ENCODE measurements around the gene FOXJ1.

FOXJ1 gene

GRCh38 chr17:76090517-76091129, 50.4 kb downstream of the FOXJ1 start:
- no peak for DNase-seq

DNA sequence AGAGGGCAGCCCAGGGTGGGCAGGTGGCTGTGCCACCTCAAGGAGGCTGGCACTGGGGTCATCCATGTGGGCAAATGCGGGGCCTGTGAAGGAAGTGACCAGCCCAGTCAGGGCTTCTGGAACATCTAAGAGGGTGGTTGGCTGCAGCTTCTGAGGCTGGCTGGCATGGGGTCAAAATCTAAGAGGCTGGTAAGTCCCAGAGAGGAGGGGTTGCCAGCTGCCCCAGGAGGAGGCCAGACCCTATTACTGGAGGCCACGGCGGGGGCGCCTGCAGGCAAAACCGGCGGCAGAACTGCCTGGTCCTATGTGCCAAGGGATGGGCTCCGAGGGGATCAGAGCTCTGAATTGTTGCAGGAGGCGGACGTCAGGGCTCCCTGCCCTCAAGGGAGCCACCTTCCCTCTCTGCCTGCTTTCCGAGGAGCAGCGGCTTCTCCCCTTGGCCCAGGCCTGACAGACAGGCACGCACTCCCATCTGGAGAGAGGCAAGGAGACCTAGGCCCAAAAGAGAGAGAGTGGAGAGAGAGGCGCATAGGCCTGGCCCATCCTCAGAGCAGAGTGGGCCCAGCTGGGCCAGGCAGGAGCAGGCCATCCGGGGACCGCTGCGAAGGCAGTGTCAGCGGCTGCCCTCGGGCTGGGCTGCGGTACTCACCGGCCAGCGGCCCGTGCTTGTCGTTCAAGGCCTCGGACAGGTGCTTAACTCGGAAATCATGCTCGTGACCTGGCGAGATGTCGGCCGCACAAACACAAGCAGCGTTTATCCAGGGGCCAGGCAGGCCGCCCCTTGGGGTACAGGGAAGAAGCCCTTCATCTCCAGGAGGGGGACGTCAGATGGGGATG, 51.1 kb downstream of the FOXJ1 start:
- no peak for DNase-seq

DNA sequence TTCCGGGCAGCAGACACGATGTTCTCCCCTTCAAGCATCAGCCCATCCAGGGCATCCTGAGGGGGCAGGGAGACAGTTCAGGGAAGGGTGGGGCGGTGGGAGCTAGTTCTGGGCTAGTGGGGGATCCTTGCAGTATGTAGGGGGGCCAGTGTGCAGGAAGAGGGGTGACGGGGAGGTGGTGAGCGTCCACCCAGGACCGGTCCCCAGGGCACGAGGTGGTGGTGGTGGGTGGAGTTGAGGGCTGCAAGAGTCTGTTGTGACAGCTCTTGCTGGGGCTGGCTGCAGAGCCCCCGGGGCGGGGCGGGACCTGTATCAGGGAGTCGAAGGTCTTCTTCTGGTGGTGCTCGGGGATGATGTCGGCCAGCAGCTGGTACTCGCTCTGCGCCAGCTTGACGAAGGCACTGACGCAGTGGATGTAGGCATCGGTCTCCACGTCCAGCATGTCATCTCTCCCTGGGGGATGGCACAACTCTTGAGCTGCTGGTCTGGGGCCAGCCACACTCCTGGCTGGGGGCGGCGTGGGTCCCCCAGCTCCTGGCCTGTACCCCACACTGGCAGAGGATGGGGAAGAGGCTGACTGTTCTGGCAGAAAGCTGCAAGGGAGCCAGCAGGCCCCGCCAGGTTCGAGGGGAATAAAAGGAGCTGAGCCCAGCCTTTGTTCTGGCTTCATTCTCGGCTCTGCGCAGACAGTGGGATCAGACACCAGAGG, 52.0 kb downstream of the FOXJ1 start:
- no peak for DNase-seq

DNA sequence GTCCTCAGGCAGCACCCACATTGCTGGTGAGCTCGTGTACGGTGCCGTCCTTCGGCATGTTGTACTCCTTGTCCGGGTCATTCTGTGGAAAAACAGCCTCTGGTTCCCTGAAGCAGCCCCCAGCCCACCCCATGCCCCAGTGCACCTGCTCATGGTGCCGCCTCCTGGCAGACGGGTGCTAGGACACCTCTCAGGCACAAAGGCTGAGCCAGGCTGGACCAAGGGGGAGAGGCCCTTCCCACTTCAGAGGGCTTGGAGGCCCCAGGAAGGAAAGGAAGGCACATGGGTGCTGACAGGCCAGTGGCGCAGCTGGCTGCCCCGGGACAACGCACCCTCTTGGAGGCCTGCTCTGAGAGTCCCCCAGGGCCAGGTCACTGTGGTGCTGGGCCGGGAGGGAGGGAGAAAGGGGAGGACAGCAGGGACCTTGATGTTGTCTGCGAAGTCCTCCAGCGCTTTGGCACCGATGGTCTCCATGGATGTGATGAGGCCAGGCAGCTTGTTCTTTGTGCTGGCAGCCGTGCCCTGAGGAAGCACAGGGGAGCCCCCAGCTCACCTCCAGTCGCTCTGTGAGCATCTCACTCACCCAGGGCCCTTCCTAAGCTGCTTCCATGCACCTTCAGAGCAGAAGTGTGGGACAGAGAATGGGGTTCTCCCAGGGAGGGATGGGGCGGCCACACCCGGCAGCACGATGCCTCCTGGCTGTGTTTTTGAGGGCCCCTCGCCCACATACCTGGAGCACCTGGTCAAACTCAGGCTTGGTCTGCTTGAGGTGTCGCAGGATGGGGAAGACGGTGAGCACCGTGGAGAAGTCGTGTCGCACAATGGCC, 52.8 kb downstream of the FOXJ1 start:
- DNase-seq = no peak

DNA sequence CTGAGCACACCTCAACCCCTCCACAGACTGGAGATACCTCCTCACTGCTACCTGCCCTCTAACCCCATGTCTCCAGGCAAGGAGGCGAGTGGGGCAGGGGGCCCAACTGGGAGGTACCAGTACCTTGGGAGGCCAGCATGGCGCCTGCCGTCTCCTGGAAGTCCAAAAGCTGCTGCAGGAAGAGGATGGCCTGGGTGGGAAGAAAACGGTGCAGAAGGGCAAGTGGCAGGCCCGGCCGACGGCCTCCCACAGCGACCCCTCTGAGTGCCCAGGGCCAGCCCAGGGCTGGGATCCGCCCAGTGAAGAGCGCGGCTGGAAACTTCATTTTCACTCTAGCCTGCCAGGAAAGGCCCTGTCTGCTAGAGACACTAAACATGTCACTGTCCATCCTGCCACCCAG, 53.5 kb downstream of the FOXJ1 start:
- no peak for DNase-seq

GRCh38 chr17:76086384-76086783, 54.7 kb downstream of the FOXJ1 start:
- DNase-seq = no peak

Data from stimulated activated CD4-positive, alpha-beta T cell treated with anti-CD3 and anti-CD28 coated beads, Interleukin-4, amount 100 ng/mL, for 4 hours (primary cell).